Neural progenitor cell (in vitro differentiated cells): ENCODE measurements around the gene XYLT1. TPM values are rescaled to one million over a fixed set of nuclear protein-coding genes. Genes with fewer than 3 reads are reported as not detected.

ENCODE experiments used
- DNase-seq: peaks from one replicate; pipeline ENCODE4 v3.0.0-alpha.2; 2016; ENCODE audit warnings: low spot score
- H2AFZ ChIP-seq: fragments of 200-600 bp; sonication (generic); replicated peaks from 2 replicates; pipeline ENCODE4 v1.6.1; 2016; ENCODE audit warnings: antibody characterized with exemption
- H3F3A ChIP-seq: fragments of 200-600 bp; sonication (generic); 2 replicates; pipeline ENCODE4 v1.6.1; 2016; ENCODE audit warnings: antibody characterized with exemption, low read depth
- H3K27ac ChIP-seq: fragments of 200-600 bp; sonication (generic); 2 replicates; pipeline ENCODE4 v1.5.1; 2016; ENCODE audit warnings: mild to moderate bottlenecking
- H3K27me3 ChIP-seq: fragments of 200-600 bp; sonication (generic); 2 replicates; pipeline ENCODE4 v1.6.1; 2016; ENCODE audit warnings: mild to moderate bottlenecking, moderate library complexity
- H3K36me3 ChIP-seq: fragments of 200-600 bp; sonication (generic); 2 replicates; pipeline ENCODE4 v1.5.1; 2016
- H3K4me1 ChIP-seq: fragments of 200-600 bp; sonication (generic); 2 replicates; pipeline ENCODE4 v1.6.1; 2016; ENCODE audit warnings: mixed run types
- H3K4me2 ChIP-seq: fragments of 200-600 bp; sonication (generic); 2 replicates; pipeline ENCODE4 v1.6.1; 2016
- H3K4me3 ChIP-seq: fragments of 200-600 bp; sonication (generic); 2 replicates; pipeline ENCODE4 v1.5.1; 2016
- H3K79me2 ChIP-seq: fragments of 200-600 bp; sonication (generic); 2 replicates; pipeline ENCODE4 v1.6.1; 2016; ENCODE audit warnings: low read depth
- H3K9ac ChIP-seq: fragments of 200-600 bp; sonication (generic); 2 replicates; pipeline ENCODE4 v1.6.1; 2016
- H3K9me3 ChIP-seq: fragments of 200-600 bp; sonication (generic); 2 replicates; pipeline ENCODE4 v1.5.1; 2016; ENCODE audit warnings: low read depth
- H4K20me1 ChIP-seq: fragments of 200-600 bp; sonication (generic); 2 replicates; pipeline ENCODE4 v1.6.1; 2016; ENCODE audit warnings: low read depth
- H3K27ac Mint-ChIP-seq: 3 replicates; pipeline ENCODE4 v1.8.0; 2021; ENCODE audit warnings: mixed read lengths
- H3K27me3 Mint-ChIP-seq: 2 replicates; pipeline ENCODE4 v1.8.0; 2022; ENCODE audit warnings: low read depth, mild to moderate bottlenecking, inconsistent platforms, moderate library complexity, mixed read lengths; ENCODE audit not compliant: insufficient read depth
- H3K36me3 Mint-ChIP-seq: 3 replicates; pipeline ENCODE4 v1.8.0; 2021; ENCODE audit warnings: mixed read lengths
- H3K4me1 Mint-ChIP-seq: 3 replicates; pipeline ENCODE4 v1.8.0; 2021; ENCODE audit warnings: mixed read lengths
- H3K4me3 Mint-ChIP-seq: 3 replicates; pipeline ENCODE4 v1.8.0; 2021; ENCODE audit warnings: mild to moderate bottlenecking, moderate library complexity, mixed read lengths
- H3K9me3 Mint-ChIP-seq: 3 replicates; pipeline ENCODE4 v1.8.0; 2020; ENCODE audit warnings: mixed read lengths
- CTCF ChIP-seq: fragments of 200-600 bp; sonication (generic); IDR thresholded peaks from 2 replicates; pipeline ENCODE4 v1.5.1; 2017; ENCODE audit warnings: antibody characterized with exemption, mild to moderate bottlenecking
- EZH2 ChIP-seq: fragments of 200-600 bp; sonication (generic); IDR thresholded peaks from 2 replicates; pipeline ENCODE4 v1.6.1; 2017; ENCODE audit warnings: antibody characterized with exemption, mild to moderate bottlenecking, moderate library complexity
- EZH2phosphoT487 ChIP-seq: fragments of 200-600 bp; sonication (generic); IDR thresholded peaks from 2 replicates; pipeline ENCODE4 v1.6.1; 2017; ENCODE audit warnings: antibody characterized with exemption
- total RNA-seq: library from RNA; depleted of rRNA; stranded (reverse); fragments of >200 nt; gene quantifications from 2 replicates; pipeline ENCODE4 v1.2.3, GENCODE V29; 2015; ENCODE audit warnings: low replicate concordance

Gene XYLT1
- total RNA-seq, 1 donor from 2014 or later = 5.9 TPM

GRCh38 chr16:17354685-17355084, 116.1 kb downstream of the XYLT1 start:
- Histone ChIP-seq H3F3A (peaks cover 15% of the 10 kb centered on the region), H3K27me3 (no peaks in the 10 kb centered on the region), H3K79me2 (no peaks in the 10 kb centered on the region), H4K20me1 (peaks cover 19% of the 10 kb centered on the region), H3K27ac (no peak overlapping the region), H3K4me3 (no peak overlapping the region), H3K36me3 (no peaks in the 10 kb centered on the region), H3K9me3 (no peaks in the 10 kb centered on the region), H2AFZ (no peak overlapping the region), H3K4me1 (peaks cover 31% of the 10 kb centered on the region), H3K4me2 (peak overlapping the region; percentile 28), H3K9ac (no peak overlapping the region)
- no peak overlapping the region for H3K27ac Mint-ChIP-seq
- H3K4me1 Mint-ChIP-seq = peaks cover 52% of the 10 kb centered on the region
- DNase-seq = no peak
- no peaks in the 10 kb centered on the region for H3K9me3 Mint-ChIP-seq
- TF ChIP-seq EZH2 (no peak), CTCF (no peak), EZH2phosphoT487 (no peak)
- H3K4me3 Mint-ChIP-seq = no peak overlapping the region
- H3K36me3 Mint-ChIP-seq = no peaks in the 10 kb centered on the region
- H3K27me3 Mint-ChIP-seq = no peaks in the 10 kb centered on the region

DNA sequence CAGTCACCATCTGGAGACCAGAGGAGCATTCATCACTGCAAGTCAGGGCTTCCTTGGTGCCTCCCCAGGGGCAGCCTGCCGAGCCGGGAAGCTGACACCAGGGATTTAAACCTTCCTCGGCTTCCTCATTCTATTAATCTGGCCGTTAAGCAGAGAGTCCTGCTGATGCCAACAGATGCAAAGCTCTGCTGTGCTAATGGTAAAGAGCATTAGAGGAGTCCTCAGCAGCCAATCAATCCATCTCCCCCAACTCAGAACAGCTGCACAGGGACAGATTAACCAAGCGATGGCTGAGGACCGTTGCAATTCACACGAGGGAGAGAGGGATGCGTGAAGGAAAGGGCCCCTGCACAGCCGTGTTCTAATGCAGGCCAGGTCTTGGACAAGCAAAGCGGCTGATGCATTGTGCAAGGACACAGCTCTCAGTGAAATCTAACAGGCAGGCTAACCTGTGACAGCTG, 116.6 kb downstream of the XYLT1 start:
- Histone ChIP-seq H2AFZ (no peak overlapping the region), H3K9ac (no peak overlapping the region), H3K36me3 (no peaks in the 10 kb centered on the region), H3K79me2 (no peaks in the 10 kb centered on the region), H3K4me3 (no peak overlapping the region), H3K4me1 (peaks cover 26% of the 10 kb centered on the region), H3K27me3 (no peaks in the 10 kb centered on the region), H3K27ac (peak overlapping the region; percentile 30), H3K9me3 (no peaks in the 10 kb centered on the region), H3F3A (peaks cover 15% of the 10 kb centered on the region), H3K4me2 (peak overlapping the region; percentile 28), H4K20me1 (peaks cover 16% of the 10 kb centered on the region)
- no peaks in the 10 kb centered on the region for H3K9me3 Mint-ChIP-seq
- peak; percentile 61 for DNase-seq
- no peaks in the 10 kb centered on the region for H3K27me3 Mint-ChIP-seq
- no peak overlapping the region for H3K27ac Mint-ChIP-seq
- no peaks in the 10 kb centered on the region for H3K36me3 Mint-ChIP-seq
- TF ChIP-seq EZH2 (no peak), CTCF (no peak)
- H3K4me3 Mint-ChIP-seq = no peak overlapping the region
- H3K4me1 Mint-ChIP-seq = peaks cover 47% of the 10 kb centered on the region

- Mint-ChIP-seq H3K27me3 (no peaks in the 10 kb centered on the region), H3K4me3 (no peak overlapping the region), H3K9me3 (no peaks in the 10 kb centered on the region), H3K27ac (no peak overlapping the region), H3K4me1 (peaks cover 41% of the 10 kb centered on the region), H3K36me3 (peaks cover 5% of the 10 kb centered on the region)
- Histone ChIP-seq H3K36me3 (no peaks in the 10 kb centered on the region), H3F3A (peaks cover 15% of the 10 kb centered on the region), H3K27me3 (no peaks in the 10 kb centered on the region), H4K20me1 (peaks cover 10% of the 10 kb centered on the region), H3K9me3 (no peaks in the 10 kb centered on the region), H2AFZ (no peak overlapping the region), H3K4me3 (no peak overlapping the region), H3K79me2 (no peaks in the 10 kb centered on the region), H3K4me1 (peaks cover 19% of the 10 kb centered on the region), H3K9ac (no peak overlapping the region), H3K27ac (no peak overlapping the region), H3K4me2 (peak overlapping the region; percentile 28)
- DNase-seq = no peak
- TF ChIP-seq EZH2 (no peak), CTCF (no peak), EZH2phosphoT487 (no peak)
Observed at GRCh38 chr16:17353561-17353960, 117.2 kb downstream of the XYLT1 start.
